Testis (tissue), 3 donors: ENCODE measurements around the gene SEZ6L2. TPM values are rescaled to one million over a fixed set of nuclear protein-coding genes. Genes with fewer than 3 reads are reported as not detected.
"Not testable (repeated sequence)": the region's sequence is repeated elsewhere in the genome, so short reads cannot be mapped to it uniquely, and the experiment has no call there.

Experiments used
- DNase-seq: peaks from one replicate; pipeline ENCODE4 v3.0.0-alpha.2; 2019
- H3K27ac ChIP-seq, 2 donors: fragments of 200-600 bp; sonication (generic); one replicate each; pipeline ENCODE4 v1.5.1; 2019
- H3K27me3 ChIP-seq: fragments of 200-600 bp; sonication (generic); one replicate; pipeline ENCODE4 v1.5.1; 2019
- H3K36me3 ChIP-seq: fragments of 200-600 bp; sonication (generic); one replicate; pipeline ENCODE4 v1.5.1; 2017; ENCODE audit warnings: low read depth; ENCODE audit errors: missing control alignments
- H3K4me1 ChIP-seq: fragments of 200-600 bp; sonication (generic); one replicate; pipeline ENCODE4 v1.5.1; 2019
- H3K4me3 ChIP-seq, 2 donors: fragments of 200-600 bp; sonication (generic); one replicate each; pipeline ENCODE4 v1.5.1; 2017 to 2019
- H3K9me3 ChIP-seq: fragments of 200-600 bp; sonication (generic); one replicate; pipeline ENCODE4 v1.5.1; 2017
- POLR2A ChIP-seq: fragments of 450-650 bp; IDR thresholded peaks from one replicate; pipeline ENCODE4 v1.6.1; 2017; ENCODE audit warnings: antibody characterized with exemption, mild to moderate bottlenecking, moderate library complexity
- WGBS, 2 donors: methylation state at CpG; one replicate each; pipeline ENCODE4 v1.1.5; 2018; 5-methylcytosine and 5-hydroxymethylcytosine counted together
- intact Hi-C: fragments of 100-400 bp; cut with DNase I; formaldehyde crosslinking; loops from one replicate; pipeline ENCODE4 v1.15.1; 2023; ENCODE audit warnings: low total_unique reads
- polyA plus RNA-seq: library from polyadenylated mRNA; stranded (reverse); fragments of 350-450 nt; fragmentation: Illumina TruSeq; extraction: RNeasy Lipid Tissue Mini Kit (QIAGEN cat#74804); gene quantifications from one replicate; pipeline ENCODE4 v1.2.3, GENCODE V29; 2014; ENCODE audit warnings: low read depth, low replicate concordance; ENCODE audit not compliant: insufficient read depth
- total RNA-seq, 2 donors: library from RNA; depleted of rRNA; stranded (reverse); fragments of >200 nt; gene quantifications; one replicate each; pipeline ENCODE4 v1.2.3, GENCODE V29; 2016
- TF ChIP-seq, protein P1 (sequence below), 3 experiments: fragments of 450-650 bp in 2 of 3; fragments of 200-600 bp in 1 of 3; sonication (generic) in 1 of 3; IDR thresholded peaks; one replicate each; pipeline ENCODE4 v1.5.1; 2016 to 2019; ENCODE audit warnings: antibody characterized with exemption in 3 of 3, mild to moderate bottlenecking in 2 of 3, moderate library complexity in 1 of 3

SEZ6L2 gene
- total and polyA plus RNA-seq, 3 donors from 2014 or later: 40.9 to 57.5 (median 43.7) TPM

DNA sequence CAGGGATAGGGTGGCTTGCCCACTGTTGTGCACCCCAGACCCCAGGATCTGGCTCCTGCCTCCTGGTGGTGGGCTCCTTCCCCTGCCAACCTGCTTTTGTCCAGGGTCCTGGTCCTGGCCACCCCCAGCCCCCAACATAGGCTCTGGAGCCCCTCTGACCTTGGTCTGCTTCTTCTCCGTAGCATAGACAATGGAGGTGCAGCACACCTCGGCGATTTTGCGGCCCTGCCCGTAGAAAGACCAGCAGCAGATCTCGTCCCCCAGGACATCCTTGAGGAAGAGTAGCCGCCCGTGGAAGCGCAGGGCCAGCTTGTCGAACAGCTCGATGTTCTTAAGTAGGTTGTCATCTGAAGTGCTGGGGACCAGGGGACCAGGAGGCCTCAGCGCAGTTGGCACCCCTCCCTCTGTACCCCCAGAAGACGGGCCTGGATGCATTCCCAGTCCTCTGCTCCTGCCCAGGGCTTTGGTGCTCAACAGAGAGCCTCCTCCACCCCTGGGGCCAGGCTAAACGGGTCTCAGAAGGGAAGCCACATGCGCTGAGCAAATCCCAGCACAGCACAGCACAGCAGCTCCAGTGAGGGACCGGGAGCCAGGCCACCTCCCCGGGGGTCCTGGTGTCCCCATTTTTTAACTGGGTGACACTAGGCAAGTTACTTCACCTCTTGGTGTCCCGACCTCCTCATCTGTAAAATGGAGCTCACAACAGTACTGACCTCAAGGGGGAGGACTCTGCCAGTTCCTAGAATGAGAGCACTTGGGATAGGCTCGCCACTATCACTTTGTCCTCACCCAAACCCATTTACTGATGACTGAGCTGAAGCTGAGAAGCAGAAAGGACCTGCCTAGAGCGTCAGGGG lies 11.7 kb upstream of the SEZ6L2 start:
- no peaks in the 10 kb centered on the region for H3K4me1 ChIP-seq
- no peaks in the 10 kb centered on the region for H3K9me3 ChIP-seq
- no peak for DNase-seq
- intact Hi-C loops: no loop called here
- WGBS, 2 donors: 87 to 93% methylated on average over 9 to 20 of the region's 20 CpGs
- TF ChIP-seq, protein P1, sequence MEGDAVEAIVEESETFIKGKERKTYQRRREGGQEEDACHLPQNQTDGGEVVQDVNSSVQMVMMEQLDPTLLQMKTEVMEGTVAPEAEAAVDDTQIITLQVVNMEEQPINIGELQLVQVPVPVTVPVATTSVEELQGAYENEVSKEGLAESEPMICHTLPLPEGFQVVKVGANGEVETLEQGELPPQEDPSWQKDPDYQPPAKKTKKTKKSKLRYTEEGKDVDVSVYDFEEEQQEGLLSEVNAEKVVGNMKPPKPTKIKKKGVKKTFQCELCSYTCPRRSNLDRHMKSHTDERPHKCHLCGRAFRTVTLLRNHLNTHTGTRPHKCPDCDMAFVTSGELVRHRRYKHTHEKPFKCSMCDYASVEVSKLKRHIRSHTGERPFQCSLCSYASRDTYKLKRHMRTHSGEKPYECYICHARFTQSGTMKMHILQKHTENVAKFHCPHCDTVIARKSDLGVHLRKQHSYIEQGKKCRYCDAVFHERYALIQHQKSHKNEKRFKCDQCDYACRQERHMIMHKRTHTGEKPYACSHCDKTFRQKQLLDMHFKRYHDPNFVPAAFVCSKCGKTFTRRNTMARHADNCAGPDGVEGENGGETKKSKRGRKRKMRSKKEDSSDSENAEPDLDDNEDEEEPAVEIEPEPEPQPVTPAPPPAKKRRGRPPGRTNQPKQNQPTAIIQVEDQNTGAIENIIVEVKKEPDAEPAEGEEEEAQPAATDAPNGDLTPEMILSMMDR (IDR thresholded peaks at IDR 0.05): no peak
- TF ChIP-seq POLR2A: no peak
- no peak overlapping the region for H3K27ac ChIP-seq
- H3K4me3 ChIP-seq: no peak overlapping the region
- no peaks in the 10 kb centered on the region for H3K36me3 ChIP-seq
- no peaks in the 10 kb centered on the region for H3K27me3 ChIP-seq

DNA sequence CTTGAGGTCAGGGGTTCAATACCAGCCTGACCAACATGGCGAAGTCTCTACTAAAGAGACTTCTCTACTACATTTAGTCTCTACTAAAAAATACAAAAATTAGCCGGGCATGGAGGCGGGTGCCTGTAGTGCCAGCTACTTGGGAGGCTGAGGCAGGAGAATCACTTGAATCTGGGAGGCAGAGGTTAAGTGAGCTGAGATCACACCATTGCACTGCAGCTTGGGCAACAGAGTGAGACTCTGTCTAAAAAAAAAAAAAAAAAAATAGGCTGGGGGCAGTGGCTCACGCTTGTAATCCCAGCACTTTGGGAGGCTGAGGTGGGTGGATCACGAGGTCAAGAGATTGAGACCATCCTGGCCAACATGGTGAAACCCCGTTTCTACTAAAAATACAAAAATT lies 10.5 kb upstream of the SEZ6L2 start:
- H3K4me3 ChIP-seq, H3K4me1 ChIP-seq, DNase-seq, H3K27ac ChIP-seq, intact Hi-C loops, H3K36me3 ChIP-seq, H3K9me3 ChIP-seq, H3K27me3 ChIP-seq: not testable (repeated sequence)
- WGBS, 2 donors: 82% methylated on average over 6 of the region's 6 CpGs

DNA sequence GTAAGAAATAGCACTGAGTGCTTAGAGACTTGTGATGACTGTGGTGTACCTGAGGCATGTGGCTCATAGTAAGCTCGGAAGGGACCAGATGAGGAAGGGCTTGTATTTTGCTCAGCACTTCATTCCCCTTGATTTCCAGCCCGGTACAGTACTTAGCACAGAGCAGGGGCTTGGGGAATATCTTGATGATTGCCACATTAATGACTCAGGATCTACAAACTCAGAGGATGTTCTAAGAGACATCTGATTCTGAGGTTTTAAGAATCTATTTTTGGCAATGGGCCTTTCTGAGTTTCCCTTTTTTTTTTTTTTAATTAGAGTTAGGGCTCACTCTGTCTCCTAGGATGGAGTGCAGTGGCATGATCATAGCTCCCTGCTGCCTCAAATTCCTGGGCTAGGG lies 10.0 kb upstream of the SEZ6L2 start:
- Histone ChIP-seq H3K4me1 (no peaks in the 10 kb centered on the region), H3K27me3 (no peaks in the 10 kb centered on the region), H3K4me3 (no peak overlapping the region), H3K27ac (no peak overlapping the region), H3K9me3 (no peaks in the 10 kb centered on the region), H3K36me3 (no peaks in the 10 kb centered on the region)
- intact Hi-C loops: no loop called here
- WGBS, 2 donors: 66 to 80% methylated on average over 2 of the region's 2 CpGs
- TF ChIP-seq, protein P1 (IDR thresholded peaks at IDR 0.05): no peak
- TF ChIP-seq POLR2A: no peak
- DNase-seq: no peak

DNA sequence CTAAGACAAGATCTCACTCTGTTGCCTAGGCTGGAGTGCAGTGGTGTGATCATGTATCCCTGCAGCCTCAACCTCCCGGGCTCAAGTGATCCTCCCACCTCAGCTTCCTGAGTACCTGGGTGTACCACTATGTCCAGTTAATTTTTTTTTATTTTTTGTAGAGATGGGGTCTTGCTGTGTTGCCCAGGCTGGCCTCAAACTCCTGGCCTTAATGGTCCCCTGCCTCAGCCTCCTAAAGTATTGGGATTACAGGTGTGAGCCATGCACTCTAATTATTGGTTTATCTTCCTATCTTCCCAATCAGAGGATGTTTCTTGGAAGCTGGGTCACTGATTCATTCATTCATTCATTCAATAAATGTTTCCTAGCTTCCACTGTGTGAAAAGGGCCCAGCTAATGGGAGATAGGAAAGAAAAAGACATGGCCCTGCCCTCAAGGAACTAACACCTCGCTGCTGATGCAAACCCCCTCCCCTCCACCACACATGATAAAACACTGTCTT lies 9.4 kb upstream of the SEZ6L2 start:
- Histone ChIP-seq H3K4me1 (no peaks in the 10 kb centered on the region), H3K9me3 (no peaks in the 10 kb centered on the region), H3K27ac (no peak overlapping the region), H3K4me3 (no peak overlapping the region), H3K36me3 (no peaks in the 10 kb centered on the region), H3K27me3 (no peaks in the 10 kb centered on the region)
- intact Hi-C loops: no loop called here
- no peak for DNase-seq
- TF ChIP-seq, protein P1 (IDR thresholded peaks at IDR 0.05): no peak
- no peak for TF ChIP-seq POLR2A
- WGBS, 2 donors: 77 to 92% methylated on average over 2 of the region's 2 CpGs

DNA sequence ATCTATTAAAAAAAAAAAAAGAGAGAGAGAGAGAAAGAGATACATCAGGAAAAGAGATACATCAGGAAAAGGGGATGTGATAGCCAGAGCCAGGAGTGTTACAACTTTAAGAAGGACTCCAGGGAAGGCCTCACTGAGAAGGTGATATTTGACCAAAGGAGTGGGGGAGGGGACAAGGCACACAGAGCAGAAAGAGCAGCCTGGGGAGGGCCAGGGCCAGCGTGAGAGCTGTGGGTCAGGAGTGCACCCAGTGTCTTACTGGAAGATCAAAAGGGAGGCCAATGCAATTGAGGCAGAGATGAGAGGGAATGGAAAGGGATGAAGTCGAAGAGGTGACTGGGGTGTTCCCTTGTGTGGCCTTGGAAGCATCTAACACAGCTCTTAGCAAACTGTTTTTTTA lies 8.6 kb upstream of the SEZ6L2 start:
- Histone ChIP-seq H3K27ac (no peak overlapping the region), H3K4me1 (no peaks in the 10 kb centered on the region), H3K36me3 (no peaks in the 10 kb centered on the region), H3K4me3 (no peak overlapping the region), H3K9me3 (no peaks in the 10 kb centered on the region), H3K27me3 (no peaks in the 10 kb centered on the region)
- intact Hi-C loops: no loop called here
- no peak for DNase-seq
- TF ChIP-seq, protein P1 (IDR thresholded peaks at IDR 0.05): no peak
- TF ChIP-seq POLR2A: no peak
- WGBS, 2 donors: 74 to 79% methylated on average over 2 of the region's 2 CpGs
